Progenitor cell of endocrine pancreas (in vitro differentiated cells): ENCODE data around the gene HK1. TPM values are rescaled to one million over a fixed set of nuclear protein-coding genes. Genes with fewer than 3 reads are reported as not detected.

Experiments used
- DNase-seq: peaks from one replicate; pipeline ENCODE4 v3.0.0; 2021; ENCODE audit warnings: low spot score; ENCODE audit not compliant: unreplicated experiment
- H3K27ac Mint-ChIP-seq: 2 replicates; pipeline ENCODE4 v1.8.0; 2021; ENCODE audit warnings: mild to moderate bottlenecking, moderate library complexity, mixed read lengths
- H3K27me3 Mint-ChIP-seq: 2 replicates; pipeline ENCODE4 v1.8.0; 2021; ENCODE audit warnings: mixed read lengths
- H3K36me3 Mint-ChIP-seq: 2 replicates; pipeline ENCODE4 v1.8.0; 2022; ENCODE audit warnings: mixed read lengths; ENCODE audit not compliant: insufficient read depth
- H3K4me1 Mint-ChIP-seq: 2 replicates; pipeline ENCODE4 v1.8.0; 2021; ENCODE audit warnings: low read depth, mixed read lengths
- H3K4me3 Mint-ChIP-seq: 2 replicates; pipeline ENCODE4 v1.8.0; 2021; ENCODE audit warnings: low read depth, mild to moderate bottlenecking, moderate library complexity, mixed read lengths
- H3K9me3 Mint-ChIP-seq: 2 replicates; pipeline ENCODE4 v1.8.0; 2021; ENCODE audit warnings: low read depth, mixed read lengths
- total RNA-seq: library from RNA; stranded (reverse); gene quantifications from 2 replicates; pipeline ENCODE4 v1.2.1, GENCODE V29; 2021
- TF ChIP-seq, protein P1 (sequence below): fragments of 200-600 bp; sonication (generic); IDR thresholded peaks from one replicate; pipeline ENCODE4 v1.5.0; 2021; ENCODE audit warnings: antibody characterized with exemption, mild to moderate bottlenecking; ENCODE audit not compliant: unreplicated experiment

Gene HK1
- total RNA-seq, 1 donor from 2014 or later = 32.5 TPM

DNA sequence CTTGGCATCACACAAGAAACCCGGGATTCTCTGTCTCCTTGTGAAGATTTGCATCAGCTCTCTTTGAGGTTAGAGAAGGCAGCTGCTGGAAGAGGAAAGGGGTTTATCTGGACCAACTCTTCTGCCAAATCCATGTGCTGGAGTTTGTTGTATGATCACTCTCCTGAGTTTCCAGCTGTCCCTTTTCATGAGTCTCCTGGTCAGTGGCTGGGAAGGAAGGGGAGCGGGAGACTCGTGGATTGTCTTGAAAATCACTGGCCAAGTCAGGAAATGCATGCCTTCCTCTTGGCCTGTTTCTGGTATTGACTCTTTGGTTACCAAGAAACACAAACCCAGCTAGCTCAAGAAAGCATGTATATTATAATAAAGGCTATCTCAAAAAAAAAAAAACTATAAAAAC lies 99.6 kb downstream of the HK1 start:
- peaks cover 4% of the 10 kb centered on the region for H3K4me1 Mint-ChIP-seq
- DNase-seq = no peak
- TF ChIP-seq, protein P1, sequence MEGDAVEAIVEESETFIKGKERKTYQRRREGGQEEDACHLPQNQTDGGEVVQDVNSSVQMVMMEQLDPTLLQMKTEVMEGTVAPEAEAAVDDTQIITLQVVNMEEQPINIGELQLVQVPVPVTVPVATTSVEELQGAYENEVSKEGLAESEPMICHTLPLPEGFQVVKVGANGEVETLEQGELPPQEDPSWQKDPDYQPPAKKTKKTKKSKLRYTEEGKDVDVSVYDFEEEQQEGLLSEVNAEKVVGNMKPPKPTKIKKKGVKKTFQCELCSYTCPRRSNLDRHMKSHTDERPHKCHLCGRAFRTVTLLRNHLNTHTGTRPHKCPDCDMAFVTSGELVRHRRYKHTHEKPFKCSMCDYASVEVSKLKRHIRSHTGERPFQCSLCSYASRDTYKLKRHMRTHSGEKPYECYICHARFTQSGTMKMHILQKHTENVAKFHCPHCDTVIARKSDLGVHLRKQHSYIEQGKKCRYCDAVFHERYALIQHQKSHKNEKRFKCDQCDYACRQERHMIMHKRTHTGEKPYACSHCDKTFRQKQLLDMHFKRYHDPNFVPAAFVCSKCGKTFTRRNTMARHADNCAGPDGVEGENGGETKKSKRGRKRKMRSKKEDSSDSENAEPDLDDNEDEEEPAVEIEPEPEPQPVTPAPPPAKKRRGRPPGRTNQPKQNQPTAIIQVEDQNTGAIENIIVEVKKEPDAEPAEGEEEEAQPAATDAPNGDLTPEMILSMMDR = no peak
- no peak overlapping the region for H3K27ac Mint-ChIP-seq
- H3K9me3 Mint-ChIP-seq = no peaks in the 10 kb centered on the region
- no peaks in the 10 kb centered on the region for H3K36me3 Mint-ChIP-seq
- no peaks in the 10 kb centered on the region for H3K27me3 Mint-ChIP-seq
- H3K4me3 Mint-ChIP-seq = no peak overlapping the region

DNA sequence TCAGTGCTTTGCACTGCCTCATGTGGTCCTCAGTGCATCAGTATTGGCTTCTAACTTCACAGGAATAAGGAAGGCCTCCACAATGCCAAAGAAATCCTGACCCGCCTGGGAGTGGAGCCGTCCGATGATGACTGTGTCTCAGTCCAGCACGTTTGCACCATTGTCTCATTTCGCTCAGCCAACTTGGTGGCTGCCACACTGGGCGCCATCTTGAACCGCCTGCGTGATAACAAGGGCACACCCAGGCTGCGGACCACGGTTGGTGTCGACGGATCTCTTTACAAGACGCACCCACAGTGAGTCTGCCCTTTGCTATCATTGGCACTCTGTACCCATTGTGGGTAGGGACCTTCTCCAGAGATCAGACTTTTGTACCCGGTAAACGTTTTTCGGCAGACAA lies 101.5 kb downstream of the HK1 start:
- no peaks in the 10 kb centered on the region for H3K9me3 Mint-ChIP-seq
- TF ChIP-seq, protein P1 = no peak
- H3K27me3 Mint-ChIP-seq = no peaks in the 10 kb centered on the region
- H3K36me3 Mint-ChIP-seq = peaks cover 2% of the 10 kb centered on the region
- no peak overlapping the region for H3K27ac Mint-ChIP-seq
- peaks cover 4% of the 10 kb centered on the region for H3K4me1 Mint-ChIP-seq
- no peak for DNase-seq
- H3K4me3 Mint-ChIP-seq = no peak overlapping the region

- DNase-seq = no peak
- Mint-ChIP-seq H3K27me3 (no peaks in the 10 kb centered on the region), H3K27ac (no peak overlapping the region), H3K4me1 (no peaks in the 10 kb centered on the region), H3K4me3 (no peak overlapping the region), H3K36me3 (peaks cover 4% of the 10 kb centered on the region), H3K9me3 (no peaks in the 10 kb centered on the region)
- TF ChIP-seq, protein P1 = no peak
These were observed 104.3 kb downstream of the HK1 start for GRCh38 chr10:69382382-69383117.

DNA sequence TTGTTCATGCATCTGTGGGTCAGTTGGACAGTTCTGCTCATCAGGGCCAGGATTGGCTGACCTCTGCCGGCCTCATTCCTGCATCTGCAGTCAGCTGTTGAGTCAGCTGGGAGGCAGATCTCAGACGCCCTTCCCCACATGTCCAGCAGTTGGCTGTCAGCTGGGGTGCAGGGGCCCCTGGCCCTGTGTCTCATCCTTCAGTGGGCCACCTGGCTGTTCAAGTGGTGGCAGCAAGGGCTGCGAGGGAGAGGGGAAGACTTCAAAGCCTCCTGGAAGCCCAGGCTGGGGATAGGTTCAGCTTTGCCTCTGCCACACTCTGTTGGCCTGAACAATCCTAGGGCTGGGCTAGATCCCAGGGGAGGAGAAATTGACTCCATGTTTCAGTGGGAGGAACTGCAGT lies 105.3 kb downstream of the HK1 start:
- TF ChIP-seq, protein P1 = no peak
- no peak for DNase-seq
- Mint-ChIP-seq H3K4me3 (no peak overlapping the region), H3K9me3 (no peaks in the 10 kb centered on the region), H3K27ac (no peak overlapping the region), H3K4me1 (no peaks in the 10 kb centered on the region), H3K27me3 (no peaks in the 10 kb centered on the region), H3K36me3 (peaks cover 11% of the 10 kb centered on the region)

DNA sequence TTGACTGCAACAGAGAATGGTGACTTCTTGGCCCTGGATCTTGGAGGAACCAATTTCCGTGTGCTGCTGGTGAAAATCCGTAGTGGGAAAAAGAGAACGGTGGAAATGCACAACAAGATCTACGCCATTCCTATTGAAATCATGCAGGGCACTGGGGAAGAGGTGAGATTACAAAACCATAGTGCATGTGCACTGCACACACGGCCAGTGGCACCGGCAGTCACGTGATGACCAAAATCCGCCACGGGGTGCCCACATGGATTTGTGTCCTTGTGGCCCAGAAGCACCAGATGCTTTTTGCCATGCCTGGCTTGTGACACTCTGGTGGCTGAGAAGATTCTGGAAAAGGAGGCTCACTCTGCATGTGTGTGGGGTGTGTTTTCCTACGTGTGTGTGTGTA lies 106.0 kb downstream of the HK1 start:
- Mint-ChIP-seq H3K27ac (no peak overlapping the region), H3K9me3 (no peaks in the 10 kb centered on the region), H3K4me3 (no peak overlapping the region), H3K27me3 (no peaks in the 10 kb centered on the region), H3K36me3 (peaks cover 15% of the 10 kb centered on the region), H3K4me1 (no peaks in the 10 kb centered on the region)
- TF ChIP-seq, protein P1 = no peak
- DNase-seq = no peak
